GM13977 (cell line): ENCODE results near the gene NXPE1.

Experiments
- DNase-seq: peaks from one replicate; pipeline ENCODE4 v3.0.0; 2012; ENCODE audit warnings: low spot score
- in situ Hi-C: fragments of 300-500 bp; cut with MboI; formaldehyde crosslinking; loops from one replicate; pipeline ENCODE4 v1.12.0; 2022; ENCODE audit warnings: low sequenced_read_pairs, low pct_unique_long_range_greater_than_20kb, mixed read lengths, inconsistent platforms; ENCODE audit not compliant: unreplicated experiment
- TF ChIP-seq, protein P1 (sequence below): IDR thresholded peaks from 2 replicates; pipeline ENCODE4 v1.5.1; 2012; ENCODE audit warnings: mild to moderate bottlenecking, control low read depth; ENCODE audit not compliant: insufficient read depth; ENCODE audit errors: extremely low read depth, missing control alignments

NXPE1 gene

DNA sequence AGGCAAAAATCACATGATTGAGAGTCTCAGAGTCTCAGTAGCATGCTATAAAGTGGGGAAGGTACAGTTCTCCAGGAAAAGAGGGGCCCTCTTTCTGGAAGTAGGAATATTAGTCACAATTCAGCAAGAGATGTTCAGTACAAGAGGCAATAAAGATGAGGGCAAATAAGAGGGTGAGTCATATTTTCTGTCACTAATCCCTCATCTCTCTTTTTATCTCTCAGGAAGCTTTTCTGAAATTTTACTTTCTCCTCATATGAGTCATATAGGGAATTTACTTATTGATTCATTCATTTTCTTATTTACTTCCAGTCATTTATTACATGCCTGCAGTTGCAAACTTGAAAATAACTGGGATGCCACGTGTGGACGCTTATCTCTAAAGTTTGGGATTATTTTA, 3.4 kb upstream of the NXPE1 start:
- TF ChIP-seq, protein P1, sequence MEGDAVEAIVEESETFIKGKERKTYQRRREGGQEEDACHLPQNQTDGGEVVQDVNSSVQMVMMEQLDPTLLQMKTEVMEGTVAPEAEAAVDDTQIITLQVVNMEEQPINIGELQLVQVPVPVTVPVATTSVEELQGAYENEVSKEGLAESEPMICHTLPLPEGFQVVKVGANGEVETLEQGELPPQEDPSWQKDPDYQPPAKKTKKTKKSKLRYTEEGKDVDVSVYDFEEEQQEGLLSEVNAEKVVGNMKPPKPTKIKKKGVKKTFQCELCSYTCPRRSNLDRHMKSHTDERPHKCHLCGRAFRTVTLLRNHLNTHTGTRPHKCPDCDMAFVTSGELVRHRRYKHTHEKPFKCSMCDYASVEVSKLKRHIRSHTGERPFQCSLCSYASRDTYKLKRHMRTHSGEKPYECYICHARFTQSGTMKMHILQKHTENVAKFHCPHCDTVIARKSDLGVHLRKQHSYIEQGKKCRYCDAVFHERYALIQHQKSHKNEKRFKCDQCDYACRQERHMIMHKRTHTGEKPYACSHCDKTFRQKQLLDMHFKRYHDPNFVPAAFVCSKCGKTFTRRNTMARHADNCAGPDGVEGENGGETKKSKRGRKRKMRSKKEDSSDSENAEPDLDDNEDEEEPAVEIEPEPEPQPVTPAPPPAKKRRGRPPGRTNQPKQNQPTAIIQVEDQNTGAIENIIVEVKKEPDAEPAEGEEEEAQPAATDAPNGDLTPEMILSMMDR: no peak
- in situ Hi-C loops: no loop called here
- DNase-seq: no peak

GRCh38 chr11:114562166-114562916, 2.7 kb upstream of the NXPE1 start:
- no peak for DNase-seq
- in situ Hi-C loops: no loop called here
- TF ChIP-seq, protein P1: no peak

DNA sequence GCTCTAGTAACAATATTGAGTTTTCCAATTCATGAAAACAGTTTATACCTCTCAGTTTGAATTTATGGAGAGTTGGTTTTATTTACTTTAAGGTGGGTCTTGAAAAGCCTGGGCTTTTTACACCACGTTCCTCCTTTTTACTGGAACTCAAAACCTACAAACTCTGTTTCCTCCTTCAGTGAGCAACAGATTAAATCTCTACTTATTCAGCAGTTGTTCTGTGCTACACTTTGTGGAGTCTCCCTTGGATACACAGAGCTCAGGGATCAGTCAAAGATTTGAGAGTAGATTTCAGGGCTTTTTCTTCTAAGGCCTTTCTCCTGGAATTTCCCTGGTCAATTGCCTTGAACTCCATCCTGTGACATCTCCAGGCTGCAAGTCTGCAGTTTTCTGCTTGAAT, 3.5 kb downstream of the NXPE1 start:
- TF ChIP-seq, protein P1: no peak
- in situ Hi-C loops: no loop called here
- DNase-seq: no peak

GRCh38 chr11:114553642-114554041, 6.0 kb downstream of the NXPE1 start:
- TF ChIP-seq, protein P1: no peak
- no peak for DNase-seq
- in situ Hi-C loops: no loop called here

DNA sequence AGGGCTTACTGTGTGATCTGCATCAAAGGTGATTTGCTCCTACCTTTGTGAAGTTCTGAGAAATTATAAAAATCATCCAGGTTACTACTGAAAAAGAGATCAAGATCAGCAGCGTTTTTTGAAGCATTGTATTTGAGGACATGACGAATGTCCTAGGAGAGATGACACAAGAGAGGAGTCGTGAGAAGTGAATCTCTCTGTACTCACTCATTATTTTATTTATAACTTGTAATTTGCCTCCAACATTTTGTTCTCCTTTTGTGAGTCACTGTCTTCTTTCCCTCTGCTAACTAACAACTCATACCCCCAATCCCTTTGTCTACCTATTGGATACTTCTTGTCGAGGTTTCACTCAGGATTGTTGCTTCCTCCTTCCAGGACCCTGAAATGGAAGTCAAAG, 8.6 kb downstream of the NXPE1 start:
- TF ChIP-seq, protein P1: no peak
- no peak for DNase-seq
- in situ Hi-C loops: no loop called here

DNA sequence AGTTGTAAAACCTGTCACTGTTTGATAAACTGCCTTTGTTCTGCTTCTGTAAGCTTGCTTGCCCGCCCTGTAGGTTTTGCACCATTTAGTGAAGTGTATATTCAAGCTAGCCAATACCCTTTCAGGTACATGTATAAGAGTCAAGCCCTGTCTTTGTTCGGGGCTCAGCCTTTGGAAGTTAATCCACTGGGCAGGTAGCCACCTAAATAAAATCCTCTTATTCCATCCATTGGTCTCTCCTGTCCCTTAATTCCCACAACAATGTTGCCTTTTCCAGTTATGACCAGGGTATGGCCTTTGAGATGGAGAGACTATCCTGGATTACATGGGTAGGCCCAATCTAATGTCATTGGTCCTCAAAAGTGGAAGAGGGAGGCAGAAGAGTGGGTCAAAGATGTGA, 34.0 kb downstream of the NXPE1 start:
- TF ChIP-seq, protein P1: no peak
- no peak for DNase-seq
- in situ Hi-C loops: no loop called here

DNA sequence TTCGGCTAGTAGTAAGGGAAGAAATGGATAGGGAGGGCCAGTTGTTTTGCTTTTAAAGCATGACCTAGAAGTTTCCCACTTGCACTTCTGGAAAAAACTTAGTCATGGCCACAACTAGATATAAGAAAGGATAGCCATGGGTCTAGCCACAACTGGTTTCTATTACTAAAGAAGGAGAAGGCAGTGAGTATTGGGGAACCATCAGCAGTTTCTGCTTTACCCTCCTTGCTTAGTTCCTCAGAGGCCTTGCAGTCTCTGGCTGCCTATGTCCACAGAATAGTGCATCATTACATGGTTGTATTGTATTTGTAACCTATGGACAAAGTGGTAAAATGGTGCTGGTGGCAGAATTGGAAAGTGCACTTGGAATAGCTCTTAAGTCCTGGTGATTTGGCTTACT, 35.6 kb downstream of the NXPE1 start:
- TF ChIP-seq, protein P1: no peak
- no peak for DNase-seq
- in situ Hi-C loops: no loop called here
